Hippocampal formation (tissue), 2 donors: Measurements from ENCODE around the gene GLB1L.
"Not testable (repeated sequence)": the region's sequence is repeated elsewhere in the genome, so short reads cannot be mapped to it uniquely, and the experiment has no call there.

ENCODE experiments used
- DNase-seq, 2 donors: peaks; one replicate each; lab custom pipeline; 2025; lab: John Stamatoyannopoulos, UW

GLB1L gene

GRCh38 chr2:219245148-219245898 lies at the start of gene GLB1L, which contains the start of gene STK16:
Gene GLB1L, minus strand, starts transcription at chr2:219245444. Its CDS starts 1,871 bp downstream, at chr2:219243573.
Gene STK16, plus strand, starts transcription at chr2:219245479. Its CDS starts 521 bp downstream, at chr2:219246000.
- DNase-seq = peak; percentile 80 to 90

- peak; percentile 72 to 77 for DNase-seq
Measured at GRCh38 chr2:219294356-219295351, 49.4 kb upstream of the GLB1L start.

GRCh38 chr2:219293736-219294231 lies 48.5 kb upstream of the GLB1L start:
- DNase-seq = no peak

GRCh38 chr2:219292616-219293015 lies 47.4 kb upstream of the GLB1L start:
- DNase-seq = no peak

- no peak for DNase-seq
Measured at GRCh38 chr2:219291910-219292490, 46.8 kb upstream of the GLB1L start.

- no peak for DNase-seq
Measured at GRCh38 chr2:219291394-219291793, 46.1 kb upstream of the GLB1L start.

GRCh38 chr2:219290381-219291171 lies 45.3 kb upstream of the GLB1L start:
- DNase-seq = no peak

GRCh38 chr2:219289537-219290361 lies 44.5 kb upstream of the GLB1L start:
- peak; percentile 82 to 92 for DNase-seq

GRCh38 chr2:219289195-219289536 lies 43.9 kb upstream of the GLB1L start:
- DNase-seq = no peak

GRCh38 chr2:219287580-219288265 lies 42.5 kb upstream of the GLB1L start:
- no peak for DNase-seq

GRCh38 chr2:219287116-219287440 lies 41.8 kb upstream of the GLB1L start:
- DNase-seq = not testable (repeated sequence)

- peak; percentile 28 to 55 for DNase-seq
Measured at GRCh38 chr2:219286436-219287115, 41.3 kb upstream of the GLB1L start.

- peak; percentile 55 to 56 for DNase-seq
Measured at GRCh38 chr2:219285894-219286425, 40.7 kb upstream of the GLB1L start.

- DNase-seq = no peak
Measured at GRCh38 chr2:219285373-219285735, 40.1 kb upstream of the GLB1L start.

GRCh38 chr2:219284501-219285372 lies 39.5 kb upstream of the GLB1L start:
- no peak for DNase-seq

GRCh38 chr2:219282943-219283581 lies 37.8 kb upstream of the GLB1L start:
- DNase-seq = peak in 1 of 2 donors; percentile 54

GRCh38 chr2:219282375-219282774 lies 37.1 kb upstream of the GLB1L start:
- peak; percentile 26 to 90 for DNase-seq

- no peak for DNase-seq
Measured at GRCh38 chr2:219281588-219281987, 36.3 kb upstream of the GLB1L start.
